ENCODE data around the gene STK38.

GRCh38 chr6:36526066-36526465, 21.2 kb downstream of the STK38 start:
- TF ChIP-seq CTCF (IDR thresholded peaks at IDR 0.05; ENCODE audit: low read length) (no peak), EZH2 (optimal IDR thresholded peaks at IDR 0.05; ENCODE audit: low read depth, low read length) (no peak), EZH2phosphoT487 (IDR thresholded peaks at IDR 0.05; ENCODE audit: low read length) (no peak)
